GM12878 (cell line): Measurements from ENCODE around the gene PUDP. TPM values are rescaled to one million over a fixed set of nuclear protein-coding genes. Genes with fewer than 3 reads are reported as not detected.

Experiments used
- ATAC-seq: fragments of 200-7000 bp; cut with Tn5 transposase; 3 replicates; pipeline ENCODE4 v1.9.1; 2020; ENCODE audit warnings: mild to moderate bottlenecking, moderate library complexity
- BruUV-seq: library from RNA; stranded (reverse); fragments of 400-500 nt; replicated peaks from 2 replicates; lab custom pipeline; 2021; lab: Mats Ljungman, UMichigan
- CTCF ChIA-PET: fragments of 300-600 bp; sonication (Branson Sonifier 250); formaldehyde crosslinking; extraction: SDS; loops from one replicate; lab custom pipeline; 2021; ENCODE audit warnings: inconsistent platforms; lab: Yijun Ruan, JAX
- POLR2A ChIA-PET: fragments of 350-600 bp; formaldehyde crosslinking; extraction: SDS; loops from one replicate; lab custom pipeline; 2021; ENCODE audit warnings: inconsistent platforms; lab: Charles Lee
- RAD21 ChIA-PET: fragments of 300-600 bp; sonication (Branson Sonifier 250); formaldehyde crosslinking; loops from one replicate; lab custom pipeline; 2023; ENCODE audit warnings: antibody characterized with exemption; ENCODE audit not compliant: unreplicated experiment; lab: Charles Lee
- SMC1A ChIA-PET: fragments of 300-600 bp; sonication (Branson Sonifier 250); formaldehyde crosslinking; loops from one replicate; lab custom pipeline; 2023; ENCODE audit not compliant: unreplicated experiment, uncharacterized antibody; lab: Charles Lee
- DNase-seq: peaks from one replicate; pipeline ENCODE4 v3.0.0-alpha.2; 2011; ENCODE audit warnings: low read depth, low spot score
- FAIRE-seq: peaks from 3 replicates; lab custom pipeline; 2011; peaks lifted over from hg19 to GRCh38; lab: Jason Lieb, UNC
- H2AFZ ChIP-seq: 2 replicates; pipeline ENCODE4 v1.6.0; 2011; ENCODE audit warnings: low read depth, low read length, control low read depth; ENCODE audit not compliant: control insufficient read depth
- H3K27ac ChIP-seq: 2 replicates; pipeline ENCODE4 v1.5.1; 2011; ENCODE audit warnings: control low read depth; ENCODE audit not compliant: control insufficient read depth, insufficient read depth
- H3K27me3 ChIP-seq, 2 experiments: replicated peaks in 1 of 2; 2 replicates each; pipeline versions ENCODE4 v1.6.0 to v1.6.1; 2011; ENCODE audit warnings: low read length in 1 of 2; ENCODE audit not compliant: control insufficient read depth in 2 of 2, insufficient read depth in 2 of 2
- H3K36me3 ChIP-seq, 2 experiments: 2 replicates each; pipeline ENCODE4 v1.5.1; 2011; ENCODE audit warnings: low read length in 1 of 2; ENCODE audit not compliant: control insufficient read depth in 2 of 2, insufficient read depth in 2 of 2
- H3K4me1 ChIP-seq: 2 replicates; pipeline ENCODE4 v1.6.1; 2011; ENCODE audit warnings: mild to moderate bottlenecking, low read length, moderate library complexity, mixed read lengths; ENCODE audit not compliant: control insufficient read depth, insufficient read depth
- H3K4me2 ChIP-seq: 2 replicates; pipeline ENCODE4 v1.6.0; 2011; ENCODE audit warnings: control low read depth; ENCODE audit not compliant: control insufficient read depth, insufficient read depth
- H3K4me3 ChIP-seq: fragments of 200-600 bp; sonication (generic); 2 replicates; pipeline ENCODE4 v1.5.1; 2016
- H3K79me2 ChIP-seq: 2 replicates; pipeline ENCODE4 v1.6.0; 2011; ENCODE audit warnings: low read length; ENCODE audit not compliant: control insufficient read depth, insufficient read depth
- H3K9ac ChIP-seq: 2 replicates; pipeline ENCODE4 v1.8.0; 2011; ENCODE audit warnings: low read length, control low read depth, mixed read lengths; ENCODE audit not compliant: control insufficient read depth, insufficient read depth
- H3K9me3 ChIP-seq: replicated peaks from 3 replicates; pipeline ENCODE4 v1.5.1; 2011; ENCODE audit warnings: mild to moderate bottlenecking, low read length; ENCODE audit not compliant: control insufficient read depth, insufficient read depth
- H4K20me1 ChIP-seq: 2 replicates; pipeline ENCODE4 v1.6.0; 2011; ENCODE audit not compliant: control insufficient read depth, insufficient read depth
- BMI1 ChIP-seq: fragments of 450-650 bp; IDR thresholded peaks from 2 replicates; pipeline ENCODE4 v1.6.1; 2016; ENCODE audit warnings: mild to moderate bottlenecking, moderate library complexity, borderline replicate concordance
- EZH2 ChIP-seq: IDR thresholded peaks from 2 replicates; pipeline ENCODE4 v1.6.1; 2012; ENCODE audit warnings: low read depth, mild to moderate bottlenecking, control low read depth, inconsistent platforms, low read length, borderline replicate concordance; ENCODE audit not compliant: control insufficient read depth
- IKZF1 ChIP-seq: fragments of 450-650 bp; conservative IDR thresholded peaks from 2 replicates; pipeline ENCODE4 v1.6.1; 2017; ENCODE audit warnings: antibody characterized with exemption, mild to moderate bottlenecking
- KAT2A ChIP-seq: conservative IDR thresholded peaks from 2 replicates; pipeline ENCODE4 v1.6.1; 2011; ENCODE audit warnings: low read depth, low read length; ENCODE audit not compliant: control insufficient read depth
- LARP7 ChIP-seq: fragments of 450-650 bp; IDR thresholded peaks from 2 replicates; pipeline ENCODE4 v1.6.1; 2017; ENCODE audit warnings: mild to moderate bottlenecking
- RB1 ChIP-seq: fragments of 450-650 bp; formaldehyde crosslinking; IDR thresholded peaks from 2 replicates; pipeline ENCODE4 v1.6.1; 2017; ENCODE audit warnings: mild to moderate bottlenecking, borderline replicate concordance
- RELA ChIP-seq: fragments of 450-650 bp; IDR thresholded peaks from 2 replicates; pipeline ENCODE4 v1.8.0; 2014; ENCODE audit warnings: borderline replicate concordance; ENCODE audit not compliant: partially characterized antibody
- STAT3 ChIP-seq: IDR thresholded peaks from 2 replicates; pipeline ENCODE4 v1.6.1; 2011; ENCODE audit warnings: low read depth, low read length, improper control_type of control experiment
- YY1 ChIP-seq: IDR thresholded peaks from 2 replicates; pipeline ENCODE4 v1.6.1; 2011; ENCODE audit warnings: low read depth, mild to moderate bottlenecking, low read length
- ZNF274 ChIP-seq: IDR thresholded peaks from one replicate; pipeline ENCODE4 v1.8.0; 2011; ENCODE audit not compliant: insufficient read length, insufficient read depth
- WGBS: methylation state at CpG from one replicate; pipeline ENCODE4 v1.1.6; 2016; ENCODE audit warnings: low lambda C conversion rate; ENCODE audit not compliant: insufficient replicate concordance, insufficient coverage; ENCODE audit errors: missing lambda C conversion rate; 5-methylcytosine and 5-hydroxymethylcytosine counted together
- in situ Hi-C: fragments of 300-500 bp; cut with MboI; formaldehyde crosslinking; loops from 9 replicates; pipeline ENCODE4 v1.14.3; 2018; ENCODE audit warnings: mixed read lengths
- intact Hi-C: fragments of 100-400 bp; cut with micrococcal nuclease; formaldehyde crosslinking; loops from one replicate; pipeline ENCODE4 v1.14.2; 2022; ENCODE audit not compliant: unreplicated experiment
- polyA plus RNA-seq, 11 experiments: library from polyadenylated mRNA; depleted of rRNA in 4 of 11; unstranded in 6 of 11; stranded (reverse) in 5 of 11; fragments of >200 nt; fragmentation: Nextera tagmentation in 4 of 11; fragmentation: Illumina TruSeq in 1 of 11; extraction: Ambion mirVana in 4 of 11; extraction: Trizol in 1 of 11; gene quantifications; 1 replicate in 1 of 11; 2 replicates in 10 of 11; pipeline versions ENCODE4 v1.2.1 to v1.2.3, GENCODE V29; 2011 to 2016; ENCODE audit warnings: inconsistent platforms in 2 of 11, missing spikeins in 2 of 11, low read depth in 1 of 11
- total RNA-seq, 4 experiments: library from RNA; depleted of rRNA in 3 of 4; stranded (reverse); fragments of >200 nt in 3 of 4; fragmentation: Illumina TruSeq in 1 of 4; extraction: Trizol in 1 of 4; gene quantifications; 2 replicates each; pipeline versions ENCODE4 v1.2.1 to v1.2.3, GENCODE V29; 2013 to 2021
- TF ChIP-seq, protein P1 (sequence below): IDR thresholded peaks from 2 replicates; pipeline ENCODE4 v1.6.1; 2011; ENCODE audit warnings: borderline replicate concordance, low read depth, mild to moderate bottlenecking, moderate library complexity, mixed read lengths, low read length; ENCODE audit not compliant: insufficient read depth; ENCODE audit errors: extremely low read length
- TF ChIP-seq, protein P2 (sequence below): IDR thresholded peaks from 2 replicates; pipeline ENCODE4 v1.6.1; 2012; ENCODE audit warnings: low read depth, low read length, improper control_type of control experiment
- TF ChIP-seq, protein P3 (sequence below): IDR thresholded peaks from 2 replicates; pipeline ENCODE4 v1.6.1; 2012; ENCODE audit warnings: improper control_type of control experiment, low read depth, low read length; ENCODE audit not compliant: insufficient replicate concordance
- TF ChIP-seq, protein P4 (sequence below): fragments of 150-350 bp; IDR thresholded peaks from 2 replicates; pipeline ENCODE4 v1.6.1; 2016; ENCODE audit warnings: low read depth, low read length

Gene PUDP
- total and polyA plus RNA-seq, 10 of the 15 experiments (the other 5 are each of a cell fraction or from before 2014, with no cell fraction given), result 30.8 to 83.5 (median 61.7) TPM

DNA sequence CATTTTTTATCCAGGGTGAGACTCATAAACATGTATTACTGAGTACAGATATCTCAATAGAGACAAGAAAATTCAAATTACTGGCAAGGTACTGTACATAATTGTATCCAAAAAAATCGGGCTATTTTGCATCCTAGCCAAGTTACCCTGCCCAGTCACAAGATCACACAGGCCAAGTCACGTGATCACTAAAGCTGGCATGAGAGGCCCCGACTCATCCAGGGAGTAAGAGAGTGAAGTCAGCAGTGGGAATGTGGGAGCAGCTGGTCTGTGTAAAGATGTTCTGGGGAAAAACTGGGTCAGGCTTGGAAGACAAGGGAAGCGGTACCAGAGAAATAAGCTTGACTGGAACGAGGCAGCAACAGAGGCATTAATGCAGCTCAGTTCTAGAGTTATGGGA, 119.7 kb downstream of the PUDP start:
- in situ Hi-C loops (no loop called here), intact Hi-C loops (no loop called here)
- Histone ChIP-seq H3K9me3 (no peaks in the 10 kb centered on the region), H3K79me2 (no peaks in the 10 kb centered on the region), H3K36me3 (no peaks in the 10 kb centered on the region), H3K4me3 (no peak overlapping the region), H3K9ac (no peak overlapping the region), H3K27ac (no peak overlapping the region), H2AFZ (no peak overlapping the region), H3K4me2 (no peak overlapping the region), H3K4me1 (no peaks in the 10 kb centered on the region), H4K20me1 (no peaks in the 10 kb centered on the region), H3K27me3 (no peaks in the 10 kb centered on the region)
- TF ChIP-seq, protein P1, sequence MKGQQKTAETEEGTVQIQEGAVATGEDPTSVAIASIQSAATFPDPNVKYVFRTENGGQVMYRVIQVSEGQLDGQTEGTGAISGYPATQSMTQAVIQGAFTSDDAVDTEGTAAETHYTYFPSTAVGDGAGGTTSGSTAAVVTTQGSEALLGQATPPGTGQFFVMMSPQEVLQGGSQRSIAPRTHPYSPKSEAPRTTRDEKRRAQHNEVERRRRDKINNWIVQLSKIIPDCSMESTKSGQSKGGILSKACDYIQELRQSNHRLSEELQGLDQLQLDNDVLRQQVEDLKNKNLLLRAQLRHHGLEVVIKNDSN, result no peak
- TF ChIP-seq, protein P2, sequence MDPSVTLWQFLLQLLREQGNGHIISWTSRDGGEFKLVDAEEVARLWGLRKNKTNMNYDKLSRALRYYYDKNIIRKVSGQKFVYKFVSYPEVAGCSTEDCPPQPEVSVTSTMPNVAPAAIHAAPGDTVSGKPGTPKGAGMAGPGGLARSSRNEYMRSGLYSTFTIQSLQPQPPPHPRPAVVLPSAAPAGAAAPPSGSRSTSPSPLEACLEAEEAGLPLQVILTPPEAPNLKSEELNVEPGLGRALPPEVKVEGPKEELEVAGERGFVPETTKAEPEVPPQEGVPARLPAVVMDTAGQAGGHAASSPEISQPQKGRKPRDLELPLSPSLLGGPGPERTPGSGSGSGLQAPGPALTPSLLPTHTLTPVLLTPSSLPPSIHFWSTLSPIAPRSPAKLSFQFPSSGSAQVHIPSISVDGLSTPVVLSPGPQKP, result no peak
- TF ChIP-seq RELA, result no peak
- no peak for TF ChIP-seq RB1
- no peak for TF ChIP-seq ZNF274
- no peak for TF ChIP-seq YY1
- no peak for TF ChIP-seq STAT3
- no peak for TF ChIP-seq BMI1
- TF ChIP-seq KAT2A, result no peak
- no peak for TF ChIP-seq IKZF1
- TF ChIP-seq, protein P3, sequence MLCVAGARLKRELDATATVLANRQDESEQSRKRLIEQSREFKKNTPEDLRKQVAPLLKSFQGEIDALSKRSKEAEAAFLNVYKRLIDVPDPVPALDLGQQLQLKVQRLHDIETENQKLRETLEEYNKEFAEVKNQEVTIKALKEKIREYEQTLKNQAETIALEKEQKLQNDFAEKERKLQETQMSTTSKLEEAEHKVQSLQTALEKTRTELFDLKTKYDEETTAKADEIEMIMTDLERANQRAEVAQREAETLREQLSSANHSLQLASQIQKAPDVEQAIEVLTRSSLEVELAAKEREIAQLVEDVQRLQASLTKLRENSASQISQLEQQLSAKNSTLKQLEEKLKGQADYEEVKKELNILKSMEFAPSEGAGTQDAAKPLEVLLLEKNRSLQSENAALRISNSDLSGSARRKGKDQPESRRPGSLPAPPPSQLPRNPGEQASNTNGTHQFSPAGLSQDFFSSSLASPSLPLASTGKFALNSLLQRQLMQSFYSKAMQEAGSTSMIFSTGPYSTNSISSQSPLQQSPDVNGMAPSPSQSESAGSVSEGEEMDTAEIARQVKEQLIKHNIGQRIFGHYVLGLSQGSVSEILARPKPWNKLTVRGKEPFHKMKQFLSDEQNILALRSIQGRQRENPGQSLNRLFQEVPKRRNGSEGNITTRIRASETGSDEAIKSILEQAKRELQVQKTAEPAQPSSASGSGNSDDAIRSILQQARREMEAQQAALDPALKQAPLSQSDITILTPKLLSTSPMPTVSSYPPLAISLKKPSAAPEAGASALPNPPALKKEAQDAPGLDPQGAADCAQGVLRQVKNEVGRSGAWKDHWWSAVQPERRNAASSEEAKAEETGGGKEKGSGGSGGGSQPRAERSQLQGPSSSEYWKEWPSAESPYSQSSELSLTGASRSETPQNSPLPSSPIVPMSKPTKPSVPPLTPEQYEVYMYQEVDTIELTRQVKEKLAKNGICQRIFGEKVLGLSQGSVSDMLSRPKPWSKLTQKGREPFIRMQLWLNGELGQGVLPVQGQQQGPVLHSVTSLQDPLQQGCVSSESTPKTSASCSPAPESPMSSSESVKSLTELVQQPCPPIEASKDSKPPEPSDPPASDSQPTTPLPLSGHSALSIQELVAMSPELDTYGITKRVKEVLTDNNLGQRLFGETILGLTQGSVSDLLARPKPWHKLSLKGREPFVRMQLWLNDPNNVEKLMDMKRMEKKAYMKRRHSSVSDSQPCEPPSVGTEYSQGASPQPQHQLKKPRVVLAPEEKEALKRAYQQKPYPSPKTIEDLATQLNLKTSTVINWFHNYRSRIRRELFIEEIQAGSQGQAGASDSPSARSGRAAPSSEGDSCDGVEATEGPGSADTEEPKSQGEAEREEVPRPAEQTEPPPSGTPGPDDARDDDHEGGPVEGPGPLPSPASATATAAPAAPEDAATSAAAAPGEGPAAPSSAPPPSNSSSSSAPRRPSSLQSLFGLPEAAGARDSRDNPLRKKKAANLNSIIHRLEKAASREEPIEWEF, result no peak
- no peak for TF ChIP-seq LARP7
- TF ChIP-seq, protein P4, sequence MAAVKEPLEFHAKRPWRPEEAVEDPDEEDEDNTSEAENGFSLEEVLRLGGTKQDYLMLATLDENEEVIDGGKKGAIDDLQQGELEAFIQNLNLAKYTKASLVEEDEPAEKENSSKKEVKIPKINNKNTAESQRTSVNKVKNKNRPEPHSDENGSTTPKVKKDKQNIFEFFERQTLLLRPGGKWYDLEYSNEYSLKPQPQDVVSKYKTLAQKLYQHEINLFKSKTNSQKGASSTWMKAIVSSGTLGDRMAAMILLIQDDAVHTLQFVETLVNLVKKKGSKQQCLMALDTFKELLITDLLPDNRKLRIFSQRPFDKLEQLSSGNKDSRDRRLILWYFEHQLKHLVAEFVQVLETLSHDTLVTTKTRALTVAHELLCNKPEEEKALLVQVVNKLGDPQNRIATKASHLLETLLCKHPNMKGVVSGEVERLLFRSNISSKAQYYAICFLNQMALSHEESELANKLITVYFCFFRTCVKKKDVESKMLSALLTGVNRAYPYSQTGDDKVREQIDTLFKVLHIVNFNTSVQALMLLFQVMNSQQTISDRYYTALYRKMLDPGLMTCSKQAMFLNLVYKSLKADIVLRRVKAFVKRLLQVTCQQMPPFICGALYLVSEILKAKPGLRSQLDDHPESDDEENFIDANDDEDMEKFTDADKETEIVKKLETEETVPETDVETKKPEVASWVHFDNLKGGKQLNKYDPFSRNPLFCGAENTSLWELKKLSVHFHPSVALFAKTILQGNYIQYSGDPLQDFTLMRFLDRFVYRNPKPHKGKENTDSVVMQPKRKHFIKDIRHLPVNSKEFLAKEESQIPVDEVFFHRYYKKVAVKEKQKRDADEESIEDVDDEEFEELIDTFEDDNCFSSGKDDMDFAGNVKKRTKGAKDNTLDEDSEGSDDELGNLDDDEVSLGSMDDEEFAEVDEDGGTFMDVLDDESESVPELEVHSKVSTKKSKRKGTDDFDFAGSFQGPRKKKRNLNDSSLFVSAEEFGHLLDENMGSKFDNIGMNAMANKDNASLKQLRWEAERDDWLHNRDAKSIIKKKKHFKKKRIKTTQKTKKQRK, result no peak
- TF ChIP-seq EZH2, result no peak
- FAIRE-seq (no peak), DNase-seq (no peak), ATAC-seq (no peak)
- POLR2A ChIA-PET, result no interaction called here
- RAD21 ChIA-PET, result no interaction called here
- no TSS peak for BruUV-seq
- CTCF ChIA-PET, result no interaction called here
- SMC1A ChIA-PET, result no interaction called here
- WGBS, result 87% methylated on average over 5 of the region's 5 CpGs
